Fibroblast of lung (primary cell): ENCODE results near the gene ZDHHC20. TPM values are rescaled to one million over a fixed set of nuclear protein-coding genes. Genes with fewer than 3 reads are reported as not detected.

Experiments
- DNase-seq, 2 donors: peaks; one replicate each; pipeline versions ENCODE4 v3.0.0 to v3.0.0-alpha.2; 2010; ENCODE audit warnings: low read depth in 2 of 2
- H2AFZ ChIP-seq: 2 replicates; pipeline ENCODE4 v1.5.1; 2012; ENCODE audit warnings: low read length, control low read depth, inconsistent platforms
- H3K27ac ChIP-seq: 2 replicates; pipeline ENCODE4 v1.5.1; 2011; ENCODE audit warnings: low read length, control low read depth; ENCODE audit not compliant: insufficient read depth
- H3K27me3 ChIP-seq: 2 replicates; pipeline ENCODE4 v1.5.1; 2011; ENCODE audit warnings: mild to moderate bottlenecking, low read length; ENCODE audit not compliant: control insufficient read depth, insufficient read depth
- H3K36me3 ChIP-seq: 2 replicates; pipeline ENCODE4 v1.5.1; 2011; ENCODE audit warnings: low read length; ENCODE audit not compliant: control insufficient read depth, insufficient read depth
- H3K4me1 ChIP-seq: 2 replicates; pipeline ENCODE4 v1.5.1; 2011; ENCODE audit warnings: low read length; ENCODE audit not compliant: control insufficient read depth, insufficient read depth; ENCODE audit errors: extremely low read depth
- H3K4me2 ChIP-seq: 2 replicates; pipeline ENCODE4 v1.5.1; 2011; ENCODE audit warnings: low read length, control low read depth; ENCODE audit not compliant: insufficient read depth; ENCODE audit errors: extremely low read depth
- H3K4me3 ChIP-seq, 4 experiments: fragments of 200-600 bp in 1 of 4; sonication (generic) in 1 of 4; replicated peaks in 1 of 4; 2 replicates each; pipeline ENCODE4 v1.5.1; 2011 to 2016; ENCODE audit warnings: low read length in 4 of 4, low read depth in 3 of 4, mild to moderate bottlenecking in 3 of 4, control low read depth in 2 of 4, inconsistent platforms in 1 of 4, mixed read lengths in 1 of 4; ENCODE audit not compliant: insufficient read depth in 1 of 4; ENCODE audit errors: control extremely low read depth in 1 of 4
- H3K79me2 ChIP-seq: 2 replicates; pipeline ENCODE4 v1.5.1; 2012; ENCODE audit warnings: mild to moderate bottlenecking, low read length, inconsistent platforms; ENCODE audit not compliant: control insufficient read depth, insufficient read depth
- H3K9ac ChIP-seq: 2 replicates; pipeline ENCODE4 v1.5.1; 2011; ENCODE audit warnings: mild to moderate bottlenecking, low read length, control low read depth; ENCODE audit not compliant: insufficient read depth
- H3K9me3 ChIP-seq: 2 replicates; pipeline ENCODE4 v1.5.1; 2012; ENCODE audit warnings: low read depth, low read length; ENCODE audit not compliant: control insufficient read depth, insufficient read depth
- H4K20me1 ChIP-seq: 2 replicates; pipeline ENCODE4 v1.5.1; 2011; ENCODE audit warnings: low read length; ENCODE audit not compliant: control insufficient read depth, insufficient read depth; ENCODE audit errors: extremely low read depth
- EZH2 ChIP-seq: IDR thresholded peaks from 2 replicates; pipeline ENCODE4 v1.5.1; 2012; ENCODE audit warnings: low read length, control low read depth, mild to moderate bottlenecking; ENCODE audit errors: missing control alignments
- polyA plus RNA-seq, 2 donors: library from polyadenylated mRNA; depleted of rRNA in 1 of 2; stranded (reverse) in 1 of 2; unstranded in 1 of 2; fragments of >200 nt; gene quantifications; 2 replicates each; pipeline ENCODE4 v1.2.1, GENCODE V29; 2011 to 2012; ENCODE audit warnings: missing spikeins in 1 of 2
- total RNA-seq: library from RNA; depleted of rRNA; stranded (reverse); fragments of >200 nt; gene quantifications from 2 replicates; pipeline ENCODE4 v1.2.1, GENCODE V29; 2014
- TF ChIP-seq, protein P1 (sequence below), 2 donors: IDR thresholded peaks in 1 of 2; conservative IDR thresholded peaks in 1 of 2; 1 replicate in 1 of 2; 2 replicates in 1 of 2; pipeline ENCODE4 v1.5.1; 2011 to 2012; ENCODE audit warnings: low read length in 2 of 2, control low read depth in 1 of 2, inconsistent platforms in 1 of 2, low read depth in 1 of 2, mild to moderate bottlenecking in 1 of 2

The ZDHHC20 gene
- total and polyA plus RNA-seq, 2 donors (not counting 1 experiment from before 2014, with no cell fraction given) = 69.3 to 81.6 TPM

DNA sequence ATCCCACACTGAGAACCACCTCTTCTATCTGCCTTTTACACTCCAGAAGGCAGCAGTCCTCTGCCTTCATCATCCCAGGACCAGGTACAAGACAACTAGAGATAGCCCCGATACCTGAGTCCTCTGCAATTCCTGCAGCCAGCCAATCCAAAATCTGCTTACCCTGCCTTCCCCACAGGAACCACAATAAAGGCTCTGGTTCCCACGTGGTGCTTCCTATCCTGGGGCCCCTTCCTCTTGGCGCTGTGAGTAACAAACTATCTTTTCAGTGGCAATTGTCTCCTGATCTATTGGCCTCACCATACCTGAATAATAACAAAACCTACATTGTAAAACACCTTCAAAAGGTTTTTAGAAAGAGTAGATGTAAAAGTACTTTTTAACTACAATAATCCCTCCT lies 63.1 kb downstream of the ZDHHC20 start:
- Histone ChIP-seq H4K20me1 (no peaks in the 10 kb centered on the region), H3K27me3 (no peaks in the 10 kb centered on the region), H3K9me3 (no peaks in the 10 kb centered on the region), H3K36me3 (no peaks in the 10 kb centered on the region), H3K27ac (no peak overlapping the region), H3K79me2 (no peaks in the 10 kb centered on the region), H3K4me3 (no peak overlapping the region), H3K4me2 (no peak overlapping the region), H3K9ac (no peak overlapping the region), H3K4me1 (no peaks in the 10 kb centered on the region), H2AFZ (no peak overlapping the region)
- TF ChIP-seq, protein P1, sequence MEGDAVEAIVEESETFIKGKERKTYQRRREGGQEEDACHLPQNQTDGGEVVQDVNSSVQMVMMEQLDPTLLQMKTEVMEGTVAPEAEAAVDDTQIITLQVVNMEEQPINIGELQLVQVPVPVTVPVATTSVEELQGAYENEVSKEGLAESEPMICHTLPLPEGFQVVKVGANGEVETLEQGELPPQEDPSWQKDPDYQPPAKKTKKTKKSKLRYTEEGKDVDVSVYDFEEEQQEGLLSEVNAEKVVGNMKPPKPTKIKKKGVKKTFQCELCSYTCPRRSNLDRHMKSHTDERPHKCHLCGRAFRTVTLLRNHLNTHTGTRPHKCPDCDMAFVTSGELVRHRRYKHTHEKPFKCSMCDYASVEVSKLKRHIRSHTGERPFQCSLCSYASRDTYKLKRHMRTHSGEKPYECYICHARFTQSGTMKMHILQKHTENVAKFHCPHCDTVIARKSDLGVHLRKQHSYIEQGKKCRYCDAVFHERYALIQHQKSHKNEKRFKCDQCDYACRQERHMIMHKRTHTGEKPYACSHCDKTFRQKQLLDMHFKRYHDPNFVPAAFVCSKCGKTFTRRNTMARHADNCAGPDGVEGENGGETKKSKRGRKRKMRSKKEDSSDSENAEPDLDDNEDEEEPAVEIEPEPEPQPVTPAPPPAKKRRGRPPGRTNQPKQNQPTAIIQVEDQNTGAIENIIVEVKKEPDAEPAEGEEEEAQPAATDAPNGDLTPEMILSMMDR (conservative IDR thresholded peaks at IDR 0.05 in 1 of 2, IDR thresholded peaks at IDR 0.05 in 1 of 2; ENCODE audit: low read depth in 1 of 2, low read length in 2 of 2) = no peak
- no peak for TF ChIP-seq EZH2
- DNase-seq = no peak

DNA sequence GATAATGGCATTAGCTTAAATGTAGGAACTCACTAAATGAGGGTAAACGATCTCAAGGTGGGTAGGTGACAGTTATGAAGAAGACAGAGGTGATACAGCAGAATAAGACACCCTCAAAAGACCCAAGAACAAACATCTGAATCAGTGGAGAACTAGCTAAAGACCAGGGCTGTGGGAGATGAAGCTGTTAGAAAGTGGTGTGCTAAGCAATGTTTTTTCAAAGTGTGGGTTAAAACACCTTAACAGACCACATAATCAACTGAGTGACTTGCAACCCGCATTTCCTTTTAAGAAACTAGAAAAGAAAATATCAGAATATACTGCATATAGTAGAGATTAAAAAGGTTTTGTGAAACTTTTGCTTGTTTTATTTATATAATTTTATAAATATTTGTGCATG lies 70.0 kb downstream of the ZDHHC20 start:
- Histone ChIP-seq H3K27ac (no peak overlapping the region), H3K4me1 (no peaks in the 10 kb centered on the region), H3K27me3 (no peaks in the 10 kb centered on the region), H2AFZ (no peak overlapping the region), H3K4me3 (no peak overlapping the region), H3K79me2 (no peaks in the 10 kb centered on the region), H3K4me2 (no peak overlapping the region), H3K36me3 (no peaks in the 10 kb centered on the region), H4K20me1 (no peaks in the 10 kb centered on the region), H3K9me3 (no peaks in the 10 kb centered on the region), H3K9ac (no peak overlapping the region)
- no peak for DNase-seq
- no peak for TF ChIP-seq EZH2

DNA sequence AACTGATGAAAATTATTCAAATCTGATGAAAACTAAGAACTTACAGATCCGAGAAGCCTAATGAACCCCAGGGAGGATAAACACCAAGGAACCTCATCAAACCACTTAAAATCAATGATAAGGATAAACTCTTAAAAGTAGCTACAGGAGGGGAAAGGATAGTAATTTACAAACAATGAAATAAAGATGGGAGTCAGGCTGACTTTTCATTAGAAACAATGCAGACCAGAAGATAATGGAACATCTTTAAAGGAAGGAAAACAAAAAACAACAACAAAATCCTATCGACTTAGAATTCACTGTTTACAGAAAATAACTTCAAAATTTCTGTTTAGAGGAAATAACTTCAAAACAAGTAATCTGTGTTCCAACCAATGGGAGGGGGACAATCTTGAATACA lies 73.4 kb downstream of the ZDHHC20 start:
- Histone ChIP-seq H3K9me3 (no peaks in the 10 kb centered on the region), H3K4me2 (no peak overlapping the region), H3K79me2 (no peaks in the 10 kb centered on the region), H3K4me1 (no peaks in the 10 kb centered on the region), H3K4me3 (no peak overlapping the region), H3K27ac (no peak overlapping the region), H4K20me1 (no peaks in the 10 kb centered on the region), H3K27me3 (no peaks in the 10 kb centered on the region), H3K9ac (no peak overlapping the region), H3K36me3 (peaks cover 2% of the 10 kb centered on the region), H2AFZ (no peak overlapping the region)
- no peak for TF ChIP-seq EZH2
- TF ChIP-seq, protein P1 (conservative IDR thresholded peaks at IDR 0.05 in 1 of 2, IDR thresholded peaks at IDR 0.05 in 1 of 2; ENCODE audit: low read depth in 1 of 2, low read length in 2 of 2) = no peak
- no peak for DNase-seq
